Aortic smooth muscle cell (primary cell): ENCODE data around the gene RCN1. TPM values are rescaled to one million over a fixed set of nuclear protein-coding genes. Genes with fewer than 3 reads are reported as not detected.

ENCODE experiments used
- total RNA-seq: library from RNA; depleted of rRNA; stranded (reverse); fragments of >200 nt; gene quantifications from 2 replicates; pipeline ENCODE4 v1.2.3, GENCODE V29; 2014

The RCN1 gene
- total RNA-seq: 179 and 222 TPM in 2 replicates

GRCh38 chr11:32090545-32091370 is at the start of gene RCN1:
TSS of gene RCN1 (plus strand) at chr11:32091074. CDS start at chr11:32091197, 123 bp downstream.

